HG02642 (cell line): ENCODE results near the gene GPR65.
"Not testable (repeated sequence)": the region's sequence is repeated elsewhere in the genome, so short reads cannot be mapped to it uniquely, and the experiment has no call there.

Experiments used
- ATAC-seq: cut with Tn5 transposase; IDR thresholded peaks from one replicate; pipeline ENCODE4 v1.9.1; 2021; ENCODE audit warnings: mild to moderate bottlenecking; ENCODE audit not compliant: unreplicated experiment, poor library complexity

Gene GPR65

DNA sequence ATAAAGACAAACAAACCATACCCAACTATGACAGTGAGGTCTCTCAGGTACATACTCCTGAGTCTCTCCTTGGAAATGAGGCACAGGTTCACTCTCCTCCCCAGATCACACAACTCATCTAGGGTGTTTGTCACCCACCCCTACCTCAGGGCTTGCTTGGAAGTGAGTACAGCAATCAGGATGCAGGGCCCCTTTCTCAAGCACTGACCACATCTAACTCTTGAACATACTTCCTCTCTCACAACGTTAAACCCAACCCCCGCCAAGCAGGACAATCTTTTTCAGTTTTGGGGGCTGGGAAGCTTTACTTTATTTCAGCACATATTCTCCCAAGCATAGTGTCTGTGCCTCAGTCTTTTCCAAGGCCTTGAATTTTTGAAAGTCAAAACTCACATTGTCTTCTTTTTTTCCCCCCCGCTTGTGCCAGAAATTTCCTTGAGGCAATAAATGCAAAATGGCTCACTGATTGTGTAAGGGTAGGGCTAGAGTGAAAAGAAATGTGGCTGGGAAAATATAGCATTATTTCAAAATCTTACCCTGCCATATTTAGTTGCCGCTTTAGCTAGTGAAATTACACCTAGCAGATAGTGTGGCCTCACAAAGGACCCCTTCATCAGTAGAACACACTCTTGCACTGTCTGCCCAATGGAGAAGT lies 2.4 kb upstream of the GPR65 start:
- no peak for ATAC-seq

DNA sequence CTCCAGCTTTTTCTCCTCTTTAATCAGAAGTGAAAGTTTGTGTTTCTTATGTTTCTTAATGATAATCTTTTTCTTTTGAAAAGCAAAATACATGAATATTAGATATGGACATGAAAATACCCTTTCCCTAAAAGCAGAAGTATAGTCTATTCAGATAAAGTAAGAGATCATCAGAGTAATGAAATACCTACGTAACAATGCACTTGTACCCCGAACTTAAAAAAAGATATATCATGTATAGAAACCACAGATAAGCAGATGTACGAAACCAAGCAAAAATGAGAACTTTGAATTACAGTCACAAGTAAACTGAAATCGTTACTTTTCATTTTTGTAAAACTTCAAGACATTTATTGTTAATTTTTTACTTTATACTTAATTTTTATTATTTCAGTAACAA lies 1.5 kb upstream of the GPR65 start:
- ATAC-seq = no peak

DNA sequence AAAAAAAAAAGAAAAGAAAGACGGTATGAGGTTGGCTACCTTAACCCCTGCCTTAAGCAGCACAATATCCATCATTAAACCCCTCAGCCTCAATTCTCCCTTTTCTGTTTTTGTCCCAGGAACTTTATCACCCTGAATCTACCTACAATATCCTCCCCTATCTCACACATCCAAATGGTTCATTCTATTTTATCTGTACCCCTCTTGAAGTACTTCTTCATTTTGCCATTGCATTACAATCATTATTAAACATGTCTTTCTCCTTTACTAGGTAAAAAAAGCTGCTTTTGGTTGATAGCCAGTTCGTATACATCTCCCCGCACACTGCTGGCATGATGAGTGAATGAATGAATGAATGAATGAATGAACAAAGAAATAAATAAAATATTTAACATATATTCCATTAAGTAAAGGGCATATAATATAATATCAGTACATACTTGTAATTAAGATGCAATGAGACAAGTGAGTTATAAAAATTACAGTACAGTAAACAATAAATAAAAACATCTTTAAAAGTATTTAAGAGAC lies 364 bp upstream of the GPR65 start:
- ATAC-seq = no peak

DNA sequence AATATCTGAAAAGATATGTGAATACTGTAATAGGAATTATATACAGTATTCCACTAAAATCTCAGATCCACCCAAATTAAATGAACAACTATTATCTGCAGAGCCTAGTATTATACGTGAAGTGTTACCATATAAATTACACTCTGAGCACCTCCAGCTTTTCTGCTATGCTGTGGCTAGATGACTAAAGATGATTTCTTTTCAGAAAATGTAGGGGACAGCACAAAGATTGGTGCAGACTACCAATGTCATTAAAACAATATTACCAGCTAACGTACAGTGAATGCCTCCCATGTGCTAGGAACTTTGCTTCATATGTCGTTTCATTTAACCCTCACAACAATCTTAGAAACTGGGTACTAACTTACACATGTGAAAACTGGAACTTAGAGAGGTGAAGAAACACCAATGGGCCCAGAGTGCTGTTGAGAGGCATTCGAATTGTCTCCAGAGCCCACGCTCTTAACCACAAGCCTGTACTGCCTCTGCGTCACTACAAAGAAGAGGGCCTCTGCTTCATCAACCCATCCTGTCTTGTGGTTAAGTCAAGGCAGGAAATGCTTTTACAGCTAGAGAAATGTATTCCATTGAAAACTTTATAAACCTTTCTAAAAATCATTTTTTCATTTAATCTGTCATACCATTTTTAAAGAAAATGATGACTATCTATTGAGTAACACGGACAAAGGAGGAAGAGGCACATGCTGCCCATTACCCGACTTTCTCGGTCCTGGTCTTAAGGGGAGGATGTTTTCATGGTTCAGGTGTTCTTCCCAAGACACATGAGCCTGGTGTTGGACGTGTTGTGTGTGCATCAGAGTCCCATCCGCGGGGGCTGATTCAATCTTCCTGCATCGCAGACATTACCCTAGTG lies 1.3 kb downstream of the GPR65 start:
- ATAC-seq = peak; percentile 96

DNA sequence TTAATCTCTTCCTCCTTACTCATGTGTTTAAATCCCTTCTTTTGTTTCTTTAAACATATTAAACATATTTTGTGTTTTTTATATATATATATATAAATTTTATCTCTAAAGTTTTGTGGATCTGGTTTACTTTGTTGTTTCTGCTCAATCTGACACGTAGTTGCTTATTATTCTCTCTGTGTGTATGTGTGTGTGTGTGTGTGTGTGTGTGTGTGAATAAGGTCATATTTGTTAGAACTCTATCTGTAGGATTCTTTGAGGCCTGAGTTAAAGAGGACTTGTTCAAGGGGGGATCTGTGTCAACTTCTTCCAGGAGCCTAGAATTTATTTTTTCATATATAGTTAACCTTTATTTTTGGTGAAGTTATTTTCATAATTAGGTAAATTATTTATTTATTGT lies 2.7 kb downstream of the GPR65 start:
- ATAC-seq = no peak

DNA sequence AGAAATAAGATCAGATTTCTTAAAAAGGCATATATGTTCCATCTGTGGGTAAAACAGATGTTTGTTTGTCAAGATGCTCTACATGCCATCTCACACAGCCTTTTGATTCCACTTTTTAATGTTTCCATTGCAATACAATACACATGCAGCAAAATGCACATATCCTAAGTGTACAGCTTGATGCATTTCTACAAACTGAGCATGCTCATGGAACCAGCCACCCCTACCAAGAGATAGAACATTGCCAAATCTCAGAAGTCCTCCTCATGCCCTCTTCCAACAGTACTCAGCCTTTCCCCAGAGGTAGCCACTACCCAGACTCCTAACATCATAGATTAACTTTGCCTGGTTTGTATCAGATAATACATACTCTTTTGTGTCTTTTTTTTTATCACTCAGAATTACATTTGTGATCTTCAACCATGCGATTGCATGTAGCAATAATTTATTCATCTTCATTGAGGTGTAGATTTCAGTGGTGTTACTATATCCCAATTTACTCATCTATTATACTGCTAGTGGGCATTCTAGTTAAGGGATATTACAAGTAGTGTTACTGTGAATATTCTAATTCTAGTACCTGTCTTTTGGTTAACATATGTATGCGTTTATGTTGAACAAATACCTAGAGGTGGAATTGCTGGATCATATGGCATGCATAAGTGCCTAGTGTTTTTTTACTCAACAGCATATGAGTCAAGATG lies 3.3 kb downstream of the GPR65 start:
- no peak for ATAC-seq

DNA sequence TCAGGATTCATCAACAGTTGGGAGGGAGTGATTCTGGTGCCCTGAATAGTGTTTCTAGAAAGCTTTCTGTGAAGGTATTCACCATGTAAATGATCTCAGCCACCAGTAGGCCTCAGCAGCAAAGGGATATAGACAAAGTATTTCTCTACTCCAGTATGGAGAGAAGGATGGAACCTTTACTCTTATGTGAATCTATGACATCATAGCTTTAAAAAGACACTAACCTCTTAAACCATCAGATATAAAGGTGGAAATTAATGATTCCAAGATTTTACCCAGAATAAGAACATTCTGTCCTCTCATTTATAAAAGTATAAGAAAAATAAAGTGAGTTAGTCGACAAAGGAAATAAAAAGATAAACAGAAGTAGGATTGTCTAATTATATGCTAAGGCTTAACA lies 4.6 kb downstream of the GPR65 start:
- ATAC-seq = no peak

DNA sequence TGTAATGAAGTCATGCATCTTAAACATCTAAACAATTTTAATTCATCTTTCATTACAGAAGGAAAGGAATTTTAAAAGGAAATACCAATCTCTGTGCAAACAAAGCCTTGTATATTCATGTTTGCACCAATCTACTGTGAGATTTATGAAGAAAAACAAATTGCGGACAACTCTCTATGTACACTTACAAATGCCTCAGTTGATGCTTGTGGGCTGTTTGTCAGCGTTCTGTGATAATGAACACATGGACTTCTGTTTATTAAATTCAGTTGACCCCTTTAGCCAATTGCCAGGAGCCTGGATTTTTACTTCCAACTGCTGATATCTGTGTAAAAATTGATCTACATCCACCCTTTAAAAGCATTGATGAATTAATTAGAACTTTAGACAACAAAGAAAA lies 5.4 kb downstream of the GPR65 start:
- ATAC-seq = no peak

DNA sequence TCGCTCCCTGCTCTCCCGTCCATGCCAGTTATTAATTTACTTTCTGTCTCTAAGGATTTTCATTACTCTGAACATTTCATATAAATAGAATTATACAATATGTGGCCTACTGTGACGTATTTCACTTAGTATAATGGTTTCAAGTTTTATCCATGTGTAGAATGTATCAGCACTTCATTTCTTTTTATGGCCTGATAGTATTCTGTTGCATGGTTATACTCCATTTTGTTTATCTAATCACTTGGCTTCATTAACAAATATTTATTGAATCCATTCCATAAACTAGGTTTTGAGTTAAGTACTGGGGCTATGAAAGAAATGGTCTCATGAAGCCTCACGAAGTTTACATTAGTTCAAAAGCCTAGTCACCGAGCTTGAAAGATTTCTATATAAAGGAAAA lies 7.6 kb downstream of the GPR65 start:
- no peak for ATAC-seq

DNA sequence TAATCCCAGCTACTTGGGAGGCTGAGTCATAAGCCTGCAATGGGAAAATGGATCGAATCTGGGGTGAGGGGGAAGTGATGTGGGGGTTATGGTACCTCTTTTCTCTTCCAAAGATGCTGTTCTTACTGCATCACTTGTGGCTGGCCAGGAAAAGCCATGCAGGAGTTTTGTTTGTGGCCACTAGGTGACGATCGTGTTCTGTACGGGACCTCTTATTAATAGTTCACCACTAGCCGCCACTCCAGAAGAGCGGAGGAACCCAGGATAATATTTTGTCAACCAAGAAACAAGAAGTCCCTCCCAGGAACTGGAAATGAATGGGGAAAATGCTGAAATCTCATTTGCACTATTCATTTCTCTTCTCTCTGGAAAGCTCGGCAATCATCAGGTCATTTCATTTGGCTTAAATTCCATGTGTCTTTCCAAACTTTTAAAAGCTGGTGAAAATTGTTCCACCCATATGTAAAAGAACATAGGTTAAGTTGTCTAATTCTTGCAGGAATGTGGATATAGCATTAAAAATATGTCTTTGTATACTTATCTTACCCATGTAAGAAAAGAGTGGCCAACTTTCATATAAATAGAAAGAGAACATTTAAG lies 8.9 kb downstream of the GPR65 start:
- ATAC-seq = peak; percentile 96

DNA sequence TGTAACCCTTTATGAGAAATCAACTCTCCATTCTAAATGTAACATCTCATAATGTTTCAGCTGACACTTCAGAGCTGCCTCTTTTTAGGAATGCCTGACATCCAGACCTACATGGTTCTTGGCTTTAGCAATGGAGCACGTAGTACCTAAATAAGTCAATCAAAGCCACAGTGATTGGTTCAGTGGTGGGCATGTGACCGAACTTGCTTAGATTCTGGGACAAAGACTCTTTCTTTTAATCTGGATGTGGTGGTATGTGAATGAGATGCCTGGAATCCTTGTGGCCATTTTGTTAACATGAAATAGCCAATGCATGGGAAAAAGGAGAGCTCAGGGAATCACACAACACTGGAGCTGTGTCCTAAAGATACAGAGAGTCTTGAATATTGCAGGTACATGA lies 11.8 kb downstream of the GPR65 start:
- no peak for ATAC-seq

DNA sequence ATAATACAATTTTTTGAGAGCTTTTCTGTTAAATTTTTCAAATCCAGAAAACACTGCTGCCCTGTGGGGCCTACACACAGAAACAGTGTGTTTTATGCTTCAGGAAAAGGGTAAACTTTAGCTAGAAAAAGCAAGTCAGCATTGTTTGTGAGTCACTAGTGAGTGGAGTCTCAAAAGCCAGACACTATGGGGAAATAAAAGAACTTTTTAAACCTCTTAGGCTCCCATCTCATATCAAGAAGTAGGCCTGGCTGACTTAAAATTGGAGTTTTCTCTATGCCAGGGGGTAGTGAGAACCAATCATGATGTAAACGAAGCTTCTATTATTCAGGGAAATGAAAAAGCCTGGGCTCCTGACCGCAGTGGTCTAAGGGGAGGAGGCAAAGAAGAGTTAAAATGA lies 12.6 kb downstream of the GPR65 start:
- no peak for ATAC-seq

DNA sequence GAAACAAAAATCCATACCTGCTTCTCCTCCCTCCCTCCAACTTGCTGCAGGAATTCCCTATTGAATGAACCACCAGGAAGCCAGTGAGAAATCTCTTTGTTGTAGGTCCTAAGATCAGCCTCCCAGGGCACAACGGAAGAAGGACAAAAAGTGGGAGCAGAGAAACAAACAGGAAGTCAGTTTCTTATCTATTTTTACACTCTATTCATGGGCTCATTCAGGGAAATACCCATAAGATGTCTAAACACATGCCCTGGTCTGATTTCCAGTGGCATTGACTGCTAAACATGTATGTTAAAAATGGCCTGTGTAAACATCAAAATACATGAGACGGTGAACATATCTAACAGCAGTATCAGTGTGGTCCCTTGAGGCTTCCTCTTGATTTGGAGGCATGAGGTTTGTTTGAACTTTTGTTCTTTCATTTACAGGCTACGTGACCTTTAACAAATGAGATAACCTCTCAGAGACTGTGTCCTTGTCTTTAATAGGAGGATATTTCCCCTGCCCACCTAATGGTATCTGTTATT lies 18.8 kb downstream of the GPR65 start:
- no peak for ATAC-seq

DNA sequence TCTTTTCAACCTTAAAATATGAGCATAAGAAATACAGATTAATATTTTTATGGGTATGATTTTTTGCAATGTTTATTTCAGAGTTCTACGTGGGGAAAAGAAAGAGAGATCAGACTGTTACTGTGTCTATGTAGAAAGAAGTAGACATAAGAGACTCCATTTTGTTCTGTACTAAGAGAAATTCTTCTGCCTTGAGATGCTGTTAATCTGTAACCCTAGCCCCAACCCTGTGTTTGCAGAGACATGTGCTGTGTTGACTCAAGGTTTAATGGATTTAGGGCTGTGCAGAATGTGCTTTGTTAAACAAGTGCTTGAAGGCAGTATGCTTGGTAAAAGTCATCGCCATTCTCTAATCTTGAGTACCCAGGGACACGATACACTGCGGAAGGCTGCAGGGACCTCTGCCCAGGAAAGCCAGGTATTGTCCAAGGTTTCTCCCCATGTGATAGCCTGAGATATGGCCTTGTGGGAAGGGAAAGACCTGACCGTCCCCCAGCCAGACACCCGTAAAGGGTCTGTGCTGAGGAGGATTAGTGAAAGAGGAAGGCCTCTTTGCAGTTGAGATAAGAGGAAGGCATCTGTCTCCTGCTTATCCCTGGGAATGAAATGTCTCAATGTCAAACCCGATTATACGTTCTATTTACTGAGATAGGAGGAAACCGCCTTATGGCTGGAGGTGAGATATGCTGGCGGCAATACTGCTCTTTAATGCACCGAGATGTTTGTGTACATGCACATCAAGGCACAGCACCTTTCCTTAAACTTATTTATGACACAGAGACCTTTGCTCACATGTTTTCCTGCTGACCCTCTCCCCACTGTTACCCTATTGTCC lies 19.5 kb downstream of the GPR65 start:
- ATAC-seq = not testable (repeated sequence)

DNA sequence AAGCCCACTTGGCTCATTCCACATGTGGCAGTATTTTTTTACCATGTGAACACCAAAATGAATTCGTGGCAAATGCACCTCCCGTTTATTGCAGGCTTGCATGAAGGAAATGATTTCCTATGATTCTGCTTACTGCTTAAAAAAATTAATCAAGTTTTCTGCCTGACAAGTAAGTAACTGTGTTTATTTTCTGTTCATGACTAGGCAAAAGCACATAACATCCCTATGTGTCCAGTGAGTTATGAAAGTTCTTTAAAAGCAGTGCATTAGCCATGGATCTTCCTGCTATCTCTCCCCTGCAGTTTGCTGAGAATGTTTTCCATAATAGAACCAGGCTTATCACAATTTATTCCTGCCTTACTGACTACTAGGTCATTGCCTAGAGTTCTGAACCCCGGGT lies 20.4 kb downstream of the GPR65 start:
- ATAC-seq = no peak

DNA sequence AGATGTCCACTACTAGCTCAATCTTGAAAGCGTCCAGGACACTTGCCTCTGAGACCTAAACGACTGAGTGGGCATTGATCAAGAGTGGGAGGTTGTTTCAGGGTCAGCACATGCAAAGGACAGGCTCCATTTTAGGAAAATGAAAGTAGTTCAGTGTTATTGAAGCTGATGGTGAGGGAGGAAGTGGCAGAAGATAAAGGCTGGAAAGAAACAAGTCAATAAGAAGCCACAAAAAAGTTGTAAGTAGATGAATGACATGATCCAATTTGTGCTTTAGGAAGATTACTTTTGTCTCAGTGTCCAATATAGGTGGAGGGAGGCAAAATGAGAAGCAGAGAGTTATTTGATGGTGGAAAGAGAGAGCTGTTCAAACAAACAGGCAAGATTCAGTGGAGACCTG lies 22.0 kb downstream of the GPR65 start:
- no peak for ATAC-seq

DNA sequence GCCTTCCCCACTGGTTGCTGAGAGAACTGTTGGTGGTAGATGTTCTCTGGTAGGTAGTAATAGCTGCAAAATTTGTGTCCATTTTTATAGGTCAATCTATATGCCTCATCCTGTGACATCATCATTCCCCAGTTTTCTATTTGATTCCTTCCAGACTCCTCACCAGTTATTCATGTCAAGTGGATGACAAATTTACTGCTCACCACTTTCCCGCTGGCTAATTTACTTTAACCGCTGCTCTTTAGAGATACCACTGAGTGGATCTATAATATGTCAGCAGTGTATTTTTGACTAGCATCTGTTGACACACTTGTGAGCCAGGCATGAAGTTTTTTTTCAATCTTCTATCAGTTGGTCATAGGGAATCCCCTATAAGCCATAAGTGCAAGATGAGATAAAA lies 24.6 kb downstream of the GPR65 start:
- ATAC-seq = no peak

DNA sequence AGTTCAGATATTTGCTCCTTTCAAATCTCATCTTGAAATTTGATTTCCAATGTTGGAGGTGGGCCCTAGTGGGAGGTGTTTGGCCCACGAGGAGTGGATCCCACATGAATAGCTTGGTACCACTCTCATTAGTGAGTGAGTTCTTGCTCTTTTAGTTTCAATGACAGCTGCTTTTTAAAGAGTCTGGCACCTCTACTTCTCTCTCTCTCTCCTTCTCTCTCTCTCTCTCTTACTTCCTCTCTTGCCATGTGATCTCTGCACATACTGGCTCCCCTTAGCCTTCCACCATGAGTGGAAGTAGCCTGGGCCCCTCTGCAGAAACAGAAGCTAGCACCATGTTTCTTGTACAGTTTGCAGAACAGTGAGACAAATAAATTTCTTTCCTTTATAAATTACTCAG lies 25.1 kb downstream of the GPR65 start:
- ATAC-seq = no peak

DNA sequence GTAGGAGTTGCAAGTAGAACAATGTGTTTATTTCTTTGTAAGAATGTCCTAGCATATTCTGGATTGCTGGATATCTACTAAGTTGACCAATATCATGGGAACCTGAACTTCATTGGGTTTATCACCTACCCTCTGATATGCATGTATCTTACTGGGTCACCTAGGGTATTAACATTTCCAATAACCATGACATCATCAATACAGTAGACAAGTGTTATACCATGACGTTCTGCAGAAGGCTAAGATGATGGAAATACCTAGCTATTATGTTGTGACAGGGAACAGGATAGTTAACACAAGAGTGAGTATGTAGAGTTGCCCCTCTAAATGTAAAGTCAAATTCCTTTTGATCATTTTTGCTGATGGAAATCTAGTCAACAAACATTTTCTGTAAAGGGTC lies 26.0 kb downstream of the GPR65 start:
- ATAC-seq = no peak

DNA sequence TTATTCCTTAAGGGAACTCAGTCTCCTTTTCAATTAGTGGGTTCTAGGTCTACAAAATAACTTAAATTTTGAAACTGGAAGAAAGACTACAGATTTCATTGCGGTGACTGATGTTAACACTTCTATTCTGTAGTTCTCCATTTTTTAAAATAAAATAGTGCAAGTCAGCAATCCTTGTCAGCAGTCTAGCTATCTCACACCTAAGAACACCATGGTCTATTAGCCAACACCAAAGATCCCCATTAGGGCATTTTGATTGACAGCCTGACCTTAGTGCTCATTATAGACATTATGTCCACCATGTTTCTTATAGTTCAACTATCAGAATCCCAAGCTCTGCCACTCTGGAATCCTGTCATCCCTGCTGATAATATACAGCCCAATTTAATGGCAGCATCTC lies 27.4 kb downstream of the GPR65 start:
- no peak for ATAC-seq
